Osteocyte (in vitro differentiated cells): Measurements from ENCODE around the gene CTRB1. TPM values are rescaled to one million over a fixed set of nuclear protein-coding genes. Genes with fewer than 3 reads are reported as not detected.

Experiments used
- DNase-seq: peaks from one replicate; pipeline ENCODE4 v3.0.0; 2021; ENCODE audit warnings: mixed read lengths; ENCODE audit not compliant: unreplicated experiment; ENCODE audit errors: extremely low spot score
- H3K27ac Mint-ChIP-seq: one replicate; pipeline ENCODE4 v1.8.0; 2021; ENCODE audit warnings: mild to moderate bottlenecking, mixed read lengths; ENCODE audit not compliant: unreplicated experiment
- H3K27me3 Mint-ChIP-seq: one replicate; pipeline ENCODE4 v1.8.0; 2021; ENCODE audit warnings: mixed read lengths; ENCODE audit not compliant: unreplicated experiment
- H3K36me3 Mint-ChIP-seq: one replicate; pipeline ENCODE4 v1.8.0; 2021; ENCODE audit warnings: mixed read lengths; ENCODE audit not compliant: unreplicated experiment
- H3K4me1 Mint-ChIP-seq: one replicate; pipeline ENCODE4 v1.8.0; 2021; ENCODE audit warnings: mixed read lengths; ENCODE audit not compliant: unreplicated experiment
- H3K4me3 Mint-ChIP-seq: one replicate; pipeline ENCODE4 v1.8.0; 2021; ENCODE audit warnings: mild to moderate bottlenecking, moderate library complexity, mixed read lengths; ENCODE audit not compliant: unreplicated experiment
- H3K9me3 Mint-ChIP-seq: one replicate; pipeline ENCODE4 v1.8.0; 2021; ENCODE audit warnings: mixed read lengths; ENCODE audit not compliant: unreplicated experiment
- CTCF ChIP-seq: fragments of 200-600 bp; sonication (generic); IDR thresholded peaks from 2 replicates; pipeline ENCODE4 v1.5.0; 2021; ENCODE audit warnings: antibody characterized with exemption, mild to moderate bottlenecking, moderate library complexity
- total RNA-seq: library from RNA; stranded (reverse); gene quantifications from 2 replicates; pipeline ENCODE4 v1.2.1, GENCODE V29; 2021

Gene CTRB1
- total RNA-seq, 1 donor from 2014 or later = not detected

- Mint-ChIP-seq H3K9me3 (no peaks in the 10 kb centered on the region), H3K4me3 (peak overlapping the region; percentile 86), H3K27ac (peak overlapping the region; percentile 87), H3K27me3 (no peaks in the 10 kb centered on the region), H3K36me3 (no peaks in the 10 kb centered on the region), H3K4me1 (peaks cover 89% of the 10 kb centered on the region)
- no peak for DNase-seq
- TF ChIP-seq CTCF = no peak
Observed at GRCh38 chr16:75250809-75251279, 32.1 kb downstream of the CTRB1 start.

- peak within 1 kb of the TSS; percentile 94 for H3K27ac Mint-ChIP-seq
- DNase-seq = peak; percentile 95
- peaks cover 89% of the 10 kb centered on the region for H3K4me1 Mint-ChIP-seq
- no peaks in the 10 kb centered on the region for H3K27me3 Mint-ChIP-seq
- no peaks in the 10 kb centered on the region for H3K9me3 Mint-ChIP-seq
- TF ChIP-seq CTCF = peak; percentile 30
- peak within 1 kb of the TSS; percentile 86 for H3K4me3 Mint-ChIP-seq
- no peaks in the 10 kb centered on the region for H3K36me3 Mint-ChIP-seq
Observed at GRCh38 chr16:75251280-75252048, 32.7 kb downstream of the CTRB1 start, which contains the start of gene BCAR1. BCAR1 (minus strand) TSS chr16:75251624; CDS start chr16:75251482, 142 bp downstream.

GRCh38 chr16:75252049-75252864, 33.5 kb downstream of the CTRB1 start:
- peak overlapping the region; percentile 66 for H3K4me3 Mint-ChIP-seq
- no peaks in the 10 kb centered on the region for H3K36me3 Mint-ChIP-seq
- peaks cover 89% of the 10 kb centered on the region for H3K4me1 Mint-ChIP-seq
- peak overlapping the region; percentile 94 for H3K27ac Mint-ChIP-seq
- H3K27me3 Mint-ChIP-seq = no peaks in the 10 kb centered on the region
- no peak for TF ChIP-seq CTCF
- no peaks in the 10 kb centered on the region for H3K9me3 Mint-ChIP-seq
- no peak for DNase-seq

- peak; percentile 85 for DNase-seq
- peaks cover 89% of the 10 kb centered on the region for H3K4me1 Mint-ChIP-seq
- no peaks in the 10 kb centered on the region for H3K27me3 Mint-ChIP-seq
- no peaks in the 10 kb centered on the region for H3K9me3 Mint-ChIP-seq
- H3K36me3 Mint-ChIP-seq = no peaks in the 10 kb centered on the region
- peak overlapping the region; percentile 48 for H3K4me3 Mint-ChIP-seq
- peak overlapping the region; percentile 94 for H3K27ac Mint-ChIP-seq
- no peak for TF ChIP-seq CTCF
Observed at GRCh38 chr16:75252946-75253911, 34.4 kb downstream of the CTRB1 start.
